GM12801 (cell line): ENCODE measurements around the gene PRKD1.

Experiments used
- CTCF ChIP-seq: IDR thresholded peaks from one replicate; pipeline ENCODE4 v1.5.1; 2011; ENCODE audit warnings: control low read depth; ENCODE audit not compliant: insufficient read length; ENCODE audit errors: extremely low read depth

Gene PRKD1

DNA sequence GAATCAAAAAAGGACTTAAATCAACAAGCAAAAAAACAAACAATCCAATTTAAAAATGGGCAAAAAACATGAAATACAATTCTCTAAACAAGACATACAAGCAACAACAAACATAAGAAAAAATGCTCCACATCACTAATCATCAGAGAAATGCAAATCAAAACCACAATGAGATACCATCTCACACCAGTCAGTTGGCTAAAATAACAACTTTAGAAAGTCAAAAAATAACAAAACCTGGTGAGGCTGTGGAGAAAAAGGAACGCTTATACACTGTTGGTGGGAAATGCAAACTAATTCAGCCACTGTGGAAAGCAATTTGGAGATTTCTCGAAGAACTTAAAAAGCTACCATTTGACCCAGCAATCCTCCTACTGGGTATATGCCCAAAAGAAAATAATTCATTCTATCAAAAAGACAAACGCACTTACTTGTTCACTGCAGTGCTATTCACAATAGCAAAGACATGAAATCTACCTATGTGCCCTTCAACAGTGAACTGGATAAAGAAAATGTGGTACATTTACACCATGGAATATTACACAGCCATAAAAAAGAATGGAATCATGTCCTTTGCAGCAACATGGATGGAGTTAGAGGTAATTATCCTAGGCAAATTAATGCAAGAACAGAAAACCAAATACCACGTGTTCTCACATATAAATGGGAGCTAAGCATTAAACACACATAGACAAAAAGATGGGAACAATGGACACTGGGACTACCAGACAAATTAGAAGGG lies 26.9 kb downstream of the PRKD1 start:
- no peak for TF ChIP-seq CTCF

DNA sequence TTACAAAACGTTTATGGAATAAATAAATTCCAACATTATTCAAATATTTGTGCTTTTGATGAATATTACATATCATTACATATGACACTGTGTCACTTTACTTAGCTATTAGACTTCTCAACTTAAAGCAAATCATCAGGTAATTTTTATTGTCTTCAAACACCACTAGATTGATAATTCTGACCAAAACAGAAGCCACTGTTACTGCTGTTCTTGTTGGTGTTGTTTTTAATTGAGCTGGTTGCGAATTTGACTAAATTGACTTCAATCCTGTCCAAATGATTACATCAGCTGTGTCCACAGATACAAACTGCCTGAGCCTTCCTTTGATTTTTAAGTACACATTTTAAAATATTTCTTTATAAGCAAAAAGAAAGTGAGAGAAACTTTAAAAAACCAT lies 29.2 kb downstream of the PRKD1 start:
- TF ChIP-seq CTCF = no peak

- TF ChIP-seq CTCF = no peak
Measured at GRCh38 chr14:29897181-29897580, 30.5 kb downstream of the PRKD1 start.

- no peak for TF ChIP-seq CTCF
Measured at GRCh38 chr14:29896354-29896821, 31.3 kb downstream of the PRKD1 start.

- TF ChIP-seq CTCF = no peak
Measured at GRCh38 chr14:29895591-29896083, 32.0 kb downstream of the PRKD1 start.

GRCh38 chr14:29893989-29894388 lies 33.7 kb downstream of the PRKD1 start:
- TF ChIP-seq CTCF = no peak

DNA sequence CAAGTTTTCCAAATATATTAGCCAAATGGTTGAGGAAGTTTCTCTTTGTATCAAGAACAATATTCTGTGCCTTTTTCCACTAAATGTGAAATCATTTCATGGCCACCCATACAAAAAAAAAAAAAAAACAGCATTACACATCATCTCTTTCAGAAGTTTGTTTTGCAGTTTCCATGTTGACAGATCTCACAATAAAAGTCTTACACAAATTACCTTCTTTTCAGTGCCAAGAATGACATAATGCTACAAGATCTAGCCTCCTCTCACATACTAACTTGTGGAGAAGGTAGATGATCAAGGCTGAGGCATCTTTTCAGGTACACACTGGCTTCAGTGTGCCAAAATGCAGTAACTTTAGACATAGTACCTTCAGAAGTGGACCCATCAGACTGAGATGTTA lies 35.3 kb downstream of the PRKD1 start:
- TF ChIP-seq CTCF = no peak
